Stimulated activated CD8-positive, alpha-beta memory T cell treated with anti-CD3 and anti-CD28 coated beads, Interleukin-2, amount 100 ng/mL, for 1 hour (primary cell): ENCODE measurements around the gene RAD9B.
"Not testable (repeated sequence)": the region's sequence is repeated elsewhere in the genome, so short reads cannot be mapped to it uniquely, and the experiment has no call there.

ENCODE experiments used
- DNase-seq, 2 donors: peaks; one replicate each; pipeline ENCODE4 v3.0.0-alpha.2; 2020; ENCODE audit warnings: low read depth in 2 of 2

Gene RAD9B

GRCh38 chr12:110528277-110528839 lies 26.2 kb downstream of the RAD9B start:
- no peak for DNase-seq

DNA sequence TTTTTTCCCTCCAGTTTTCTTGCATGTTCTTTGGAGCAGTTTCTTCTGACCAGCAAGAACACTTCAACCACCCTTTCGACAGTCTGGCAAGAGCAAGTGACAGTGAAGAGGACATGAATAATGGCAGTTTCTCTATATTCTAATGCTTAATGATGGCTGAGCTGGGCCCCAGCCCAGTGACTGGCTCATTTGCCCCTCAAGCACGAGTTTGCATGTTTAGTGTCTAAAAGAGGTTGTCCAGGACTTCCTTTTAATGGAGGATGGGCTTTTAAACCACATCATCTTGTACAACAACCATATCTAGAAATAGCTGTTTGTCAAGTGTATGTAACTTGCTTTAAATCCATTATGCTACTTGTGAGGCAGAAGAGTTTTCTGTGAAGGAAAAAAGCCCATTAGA lies 28.4 kb downstream of the RAD9B start:
- DNase-seq = no peak

GRCh38 chr12:110531741-110532333 lies 29.7 kb downstream of the RAD9B start:
- no peak for DNase-seq

DNA sequence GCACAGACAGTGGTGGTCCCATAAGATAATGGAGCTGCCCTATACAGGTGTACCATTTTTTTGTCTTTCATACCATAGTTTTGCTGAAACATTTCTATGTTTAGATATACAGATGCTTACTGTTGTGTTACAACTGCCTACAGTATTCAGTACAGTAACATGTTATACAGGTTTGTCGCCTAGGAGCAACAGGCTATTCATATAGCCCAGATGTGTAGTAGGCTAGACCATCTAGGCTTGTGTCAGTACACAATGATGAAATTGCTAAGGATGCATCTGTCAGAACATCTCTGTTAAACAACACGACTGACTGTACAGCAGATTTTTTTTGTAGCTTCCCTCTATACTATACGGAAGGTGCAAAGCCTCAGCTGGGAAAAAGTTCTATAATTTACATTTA lies 30.5 kb downstream of the RAD9B start:
- no peak for DNase-seq

- no peak for DNase-seq
These were observed 31.5 kb downstream of the RAD9B start for GRCh38 chr12:110533607-110534006.

GRCh38 chr12:110534811-110535210 lies 32.7 kb downstream of the RAD9B start:
- DNase-seq = no peak

- DNase-seq = no peak
These were observed 34.9 kb downstream of the RAD9B start for GRCh38 chr12:110536834-110537604.

DNA sequence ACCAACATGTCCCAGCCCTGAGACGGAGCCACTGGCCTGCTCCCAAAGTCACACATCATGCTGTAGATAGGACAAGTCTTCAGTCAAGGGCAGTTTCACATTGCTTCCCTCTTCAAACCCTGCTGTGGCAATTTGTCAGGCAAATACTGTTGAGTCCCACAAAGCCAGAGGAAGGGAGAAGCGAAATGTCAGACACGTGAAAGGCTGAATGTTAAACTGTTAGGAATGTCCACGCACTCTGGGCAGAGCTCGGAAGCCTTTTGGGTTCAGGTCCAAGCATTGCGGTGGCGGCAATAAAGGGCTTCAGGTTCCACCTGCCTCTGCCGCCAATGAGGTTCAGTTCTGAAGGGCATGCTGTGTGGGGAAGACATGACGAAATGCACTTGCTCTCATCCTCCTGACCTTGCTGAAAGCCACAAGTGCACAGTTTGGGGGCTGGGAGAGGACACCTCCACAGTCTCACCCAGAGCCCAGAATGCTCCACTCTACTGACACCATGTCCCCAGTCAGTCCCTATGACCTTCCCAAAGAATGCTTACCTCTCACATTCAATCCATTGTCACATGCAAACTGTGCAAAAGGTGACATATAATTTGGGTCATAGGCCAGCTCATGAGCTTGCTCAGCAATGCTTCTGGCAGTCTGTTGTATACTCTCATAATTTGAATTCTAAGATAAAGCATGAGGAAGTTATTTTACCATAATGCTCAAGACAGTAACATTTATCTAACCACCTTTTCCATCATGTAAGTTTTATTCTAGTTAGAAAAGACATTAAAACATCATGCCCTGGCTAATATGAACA lies 35.7 kb downstream of the RAD9B start:
- no peak for DNase-seq

DNA sequence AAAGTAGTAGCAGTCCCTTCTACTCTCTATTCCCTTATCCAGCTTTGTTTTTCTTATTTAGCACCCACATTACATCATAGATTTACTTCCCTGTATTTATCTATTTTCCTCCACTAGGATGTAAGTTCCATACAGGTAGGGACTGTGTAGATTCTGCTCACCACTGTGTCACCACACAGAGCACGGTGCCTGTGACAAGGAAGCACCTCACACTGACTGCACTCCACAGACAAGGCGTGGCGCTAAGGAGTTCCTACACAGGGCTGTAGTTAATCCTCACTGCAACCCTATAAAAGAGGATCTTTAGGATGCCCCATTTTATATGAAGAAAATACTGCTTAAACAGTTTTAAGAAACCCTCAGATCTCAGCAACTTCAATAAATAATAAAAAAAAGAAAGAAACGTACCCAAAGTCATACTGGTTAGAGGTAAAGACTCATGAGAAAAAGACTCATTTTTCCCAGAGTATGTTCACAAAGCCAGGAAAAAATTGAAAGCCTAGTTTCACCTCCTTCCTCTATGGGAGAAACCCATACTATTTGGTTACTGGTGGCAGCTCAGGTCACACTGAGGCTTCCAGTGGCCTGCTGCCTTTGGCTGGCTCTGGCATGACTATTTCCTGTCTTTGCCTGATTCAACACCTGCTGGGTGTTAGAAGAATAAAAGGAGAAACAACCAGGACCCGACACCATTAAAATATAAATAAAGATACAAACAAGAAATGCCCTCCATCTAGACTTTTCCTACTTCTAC lies 36.9 kb downstream of the RAD9B start:
- DNase-seq = no peak

DNA sequence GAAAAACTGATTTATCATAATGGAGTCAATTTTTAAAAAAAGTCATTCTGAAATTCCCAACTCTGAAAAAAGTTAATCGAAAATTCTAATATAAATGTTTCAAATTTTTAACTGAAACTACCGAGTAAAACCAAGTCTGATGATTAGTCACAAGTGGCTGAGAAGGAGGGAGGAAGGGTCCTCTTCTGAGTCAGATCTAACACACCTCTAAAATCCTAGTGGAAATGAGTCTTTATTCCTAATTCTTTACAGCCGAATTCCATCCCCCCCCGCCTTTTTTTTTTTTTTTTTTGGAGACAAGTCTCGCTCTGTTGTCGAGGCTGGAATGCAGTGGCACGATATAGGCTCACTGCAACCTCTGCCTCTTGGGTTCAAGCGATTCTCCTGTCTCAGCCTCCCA lies 37.9 kb downstream of the RAD9B start:
- DNase-seq = no peak

DNA sequence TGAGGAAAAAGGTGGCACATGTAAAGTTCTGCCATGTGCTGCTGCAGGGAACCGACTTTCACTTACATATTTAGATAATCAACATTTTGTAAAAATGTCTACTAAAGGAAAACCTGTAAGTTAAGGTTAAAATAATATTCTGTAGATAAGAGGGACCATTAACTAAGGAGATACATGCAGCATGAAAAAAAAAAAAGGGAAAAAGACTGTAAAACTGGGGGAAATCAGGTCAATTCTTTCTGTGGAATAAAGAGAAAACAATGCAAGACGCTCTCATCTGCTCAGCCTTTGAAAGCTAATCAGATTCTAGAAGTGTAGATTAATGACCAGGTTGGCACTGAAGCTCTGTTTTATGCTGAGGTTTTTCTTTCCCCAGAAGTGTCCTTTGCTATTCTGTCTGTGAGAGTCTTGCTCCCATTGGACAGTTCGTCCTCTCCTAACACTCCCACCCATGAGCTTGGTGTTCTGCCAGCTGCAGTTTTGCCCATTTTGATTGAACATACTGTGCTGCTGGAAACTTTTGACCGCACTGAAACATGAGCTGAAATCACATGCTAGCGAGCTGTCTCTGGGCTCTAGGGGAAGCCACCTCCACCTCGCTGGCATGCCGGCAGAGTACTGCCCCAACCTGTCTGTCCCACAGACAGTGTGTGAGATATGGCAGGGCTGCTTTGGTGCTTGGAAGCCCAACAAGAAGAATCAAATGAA lies 41.3 kb downstream of the RAD9B start:
- no peak for DNase-seq

GRCh38 chr12:110543965-110544364 lies 41.8 kb downstream of the RAD9B start:
- no peak for DNase-seq

DNA sequence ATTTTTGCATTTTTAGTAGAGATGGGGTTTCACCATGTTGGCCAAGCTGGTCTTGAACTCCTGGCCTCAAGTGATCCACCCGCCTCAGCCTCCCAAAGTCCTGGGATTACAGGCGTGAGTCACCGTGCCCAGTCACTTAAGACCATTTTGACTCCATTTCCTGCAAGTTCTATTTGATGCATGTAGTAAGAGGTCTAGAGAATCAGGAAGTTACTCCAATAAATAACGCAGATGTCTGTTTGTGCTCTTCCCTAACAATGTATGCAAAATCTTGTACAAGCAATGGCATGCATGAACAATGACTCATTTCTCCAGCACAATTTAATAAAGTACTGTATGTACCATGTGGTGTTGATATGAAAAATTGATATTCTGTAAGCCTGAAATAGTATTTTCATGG lies 43.1 kb downstream of the RAD9B start:
- not testable (repeated sequence) for DNase-seq

DNA sequence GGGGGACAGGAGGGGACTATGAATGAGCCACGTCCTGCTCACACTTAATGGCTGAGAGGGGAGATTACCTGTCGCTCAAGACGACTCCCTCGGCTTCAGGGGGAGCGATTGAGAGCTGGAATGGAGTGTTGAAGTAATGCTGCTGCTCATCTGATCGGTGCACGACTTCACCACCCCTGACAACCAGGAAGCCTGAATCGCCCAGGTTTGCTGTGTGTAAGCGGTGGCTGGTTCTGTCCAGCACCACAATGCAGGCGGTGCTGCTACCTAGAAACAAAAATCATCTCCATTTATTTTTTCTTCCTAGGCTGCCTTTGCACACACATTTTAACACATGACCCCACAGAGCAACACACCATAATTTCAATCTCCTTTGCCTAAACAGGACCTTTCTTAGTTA lies 43.7 kb downstream of the RAD9B start:
- DNase-seq = no peak

- no peak for DNase-seq
These were observed 44.2 kb downstream of the RAD9B start for GRCh38 chr12:110546339-110546738.

DNA sequence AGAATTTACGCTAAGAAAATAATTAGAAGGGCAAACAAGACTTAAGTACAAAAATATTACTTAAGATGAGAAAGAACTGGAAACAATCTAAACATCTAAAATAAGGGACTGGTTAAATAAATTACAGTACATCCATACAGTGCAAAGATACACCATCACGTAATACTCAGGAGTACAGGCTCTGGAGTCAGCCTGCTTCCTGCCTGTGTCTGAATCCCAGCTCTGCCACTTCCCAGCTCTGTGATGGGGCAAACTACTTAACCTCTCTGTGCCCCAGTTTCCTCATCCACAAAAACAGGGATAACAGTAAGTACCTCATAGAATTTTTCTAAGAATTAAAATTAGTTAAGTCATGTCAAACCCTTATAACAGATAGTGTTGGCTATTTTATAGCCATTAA lies 45.0 kb downstream of the RAD9B start:
- no peak for DNase-seq

DNA sequence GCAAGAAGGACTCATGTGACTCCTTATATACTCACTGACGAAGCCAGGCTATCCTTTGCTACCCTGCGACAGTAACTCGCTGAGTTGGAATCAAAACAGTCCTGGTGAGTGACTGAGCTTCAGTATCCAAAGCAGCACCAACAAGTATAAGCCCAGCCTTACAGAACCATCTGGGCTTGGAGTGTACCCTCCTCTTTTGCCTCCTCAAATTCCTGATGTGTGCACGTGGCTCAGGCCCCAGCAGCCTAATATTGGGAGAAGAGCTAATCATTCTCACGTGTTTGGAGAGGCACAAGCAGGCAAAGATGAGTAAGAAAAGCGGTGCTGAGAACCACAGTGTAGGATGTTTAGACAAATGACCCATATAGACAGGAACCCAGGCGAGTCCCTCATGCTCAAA lies 46.5 kb downstream of the RAD9B start:
- no peak for DNase-seq

DNA sequence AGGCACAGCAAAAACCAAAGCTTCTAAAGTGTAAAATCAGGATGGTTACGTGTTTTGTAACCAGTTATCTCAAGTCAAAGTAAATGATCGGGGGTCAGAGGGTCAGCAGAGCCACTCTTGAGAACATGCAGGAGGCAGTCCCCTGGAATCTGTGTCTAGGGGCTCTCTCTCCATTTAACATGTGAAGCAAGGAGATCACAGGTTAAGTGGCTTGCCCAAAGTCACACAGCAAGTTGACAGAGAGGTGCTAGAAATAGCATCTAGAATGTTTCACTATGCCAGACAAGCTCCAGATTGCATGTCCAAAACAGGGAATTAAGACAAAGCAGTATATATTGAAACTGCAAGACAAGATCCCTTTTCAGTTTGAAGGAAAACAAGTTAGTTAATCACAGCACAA lies 47.6 kb downstream of the RAD9B start:
- no peak for DNase-seq

DNA sequence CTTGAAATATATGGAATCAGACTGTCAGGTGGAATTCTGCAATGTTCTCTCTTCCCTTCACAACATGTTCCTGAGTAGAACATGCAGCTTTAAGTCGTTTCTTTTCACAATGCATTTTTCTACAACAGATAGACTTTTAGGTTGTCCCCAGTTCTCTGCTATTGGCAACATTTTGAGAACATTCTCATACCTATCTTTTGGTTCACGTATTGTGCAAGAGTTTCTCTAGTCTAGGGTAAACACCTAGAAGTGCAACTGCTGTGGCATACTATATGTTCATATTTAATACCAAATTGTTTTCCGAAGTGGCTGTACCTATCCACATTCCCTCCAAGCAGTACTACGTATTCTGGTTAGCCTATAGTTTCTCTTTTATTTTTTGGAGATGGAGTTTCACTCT lies 48.9 kb downstream of the RAD9B start:
- no peak for DNase-seq
